Measurements from ENCODE around the gene GORASP1. TPM values are rescaled to one million over a fixed set of nuclear protein-coding genes. Genes with fewer than 3 reads are reported as not detected.

GORASP1 gene
- total RNA-seq, 6 experiments from 2014 or later, result 27.8 to 35.5 (median 33.1) TPM

DNA sequence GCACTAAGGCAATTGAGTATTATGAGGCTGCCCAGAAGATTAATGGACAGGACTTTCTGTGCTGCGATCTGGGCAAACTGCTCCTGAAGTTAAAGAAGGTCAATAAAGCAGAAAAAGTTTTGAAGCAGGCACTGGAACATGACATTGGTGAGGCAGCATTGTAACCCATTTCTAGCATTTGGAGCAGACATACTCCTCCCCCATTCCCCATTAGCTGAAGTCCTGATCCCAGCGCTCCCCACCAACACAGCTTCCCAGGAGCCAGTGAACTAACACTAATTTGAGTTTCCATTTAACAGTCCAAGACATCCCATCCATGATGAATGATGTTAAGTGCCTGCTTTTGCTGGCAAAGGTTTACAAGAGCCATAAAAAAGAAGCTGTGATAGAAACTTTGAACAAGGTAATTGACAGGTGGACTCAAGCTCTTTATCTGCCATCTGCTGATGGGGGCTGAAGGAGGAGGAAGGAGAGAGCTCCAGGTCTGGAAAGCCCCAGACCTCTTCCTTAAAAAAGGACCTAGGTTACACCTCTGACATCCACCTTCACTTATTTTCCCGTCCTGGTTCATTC, 23.4 kb upstream of the GORASP1 start:
- Histone ChIP-seq H3K9me3 (no peaks in the 10 kb centered on the region), H3K36me3 (no peaks in the 10 kb centered on the region), H3K4me3 (no peak overlapping the region), H3K27ac (no peak overlapping the region), H3K4me1 (peaks cover 0 to 4% (median 2%) of the 10 kb centered on the region in 4 donors), H3K27me3 (no peaks in the 10 kb centered on the region)
- DNase-seq (no peak), ATAC-seq (no peak)
- TF ChIP-seq, protein P1, sequence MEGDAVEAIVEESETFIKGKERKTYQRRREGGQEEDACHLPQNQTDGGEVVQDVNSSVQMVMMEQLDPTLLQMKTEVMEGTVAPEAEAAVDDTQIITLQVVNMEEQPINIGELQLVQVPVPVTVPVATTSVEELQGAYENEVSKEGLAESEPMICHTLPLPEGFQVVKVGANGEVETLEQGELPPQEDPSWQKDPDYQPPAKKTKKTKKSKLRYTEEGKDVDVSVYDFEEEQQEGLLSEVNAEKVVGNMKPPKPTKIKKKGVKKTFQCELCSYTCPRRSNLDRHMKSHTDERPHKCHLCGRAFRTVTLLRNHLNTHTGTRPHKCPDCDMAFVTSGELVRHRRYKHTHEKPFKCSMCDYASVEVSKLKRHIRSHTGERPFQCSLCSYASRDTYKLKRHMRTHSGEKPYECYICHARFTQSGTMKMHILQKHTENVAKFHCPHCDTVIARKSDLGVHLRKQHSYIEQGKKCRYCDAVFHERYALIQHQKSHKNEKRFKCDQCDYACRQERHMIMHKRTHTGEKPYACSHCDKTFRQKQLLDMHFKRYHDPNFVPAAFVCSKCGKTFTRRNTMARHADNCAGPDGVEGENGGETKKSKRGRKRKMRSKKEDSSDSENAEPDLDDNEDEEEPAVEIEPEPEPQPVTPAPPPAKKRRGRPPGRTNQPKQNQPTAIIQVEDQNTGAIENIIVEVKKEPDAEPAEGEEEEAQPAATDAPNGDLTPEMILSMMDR (IDR thresholded peaks at IDR 0.05), result no peak
- TF ChIP-seq POLR2A (IDR thresholded peaks at IDR 0.05), result no peak
- intact Hi-C loops (cut with DNase I), result no loop called here
- WGBS (ENCODE audit: insufficient coverage, low coverage, low lambda C conversion rate, missing lambda C conversion rate), result 81% methylated on average over 3 of the region's 3 CpGs

DNA sequence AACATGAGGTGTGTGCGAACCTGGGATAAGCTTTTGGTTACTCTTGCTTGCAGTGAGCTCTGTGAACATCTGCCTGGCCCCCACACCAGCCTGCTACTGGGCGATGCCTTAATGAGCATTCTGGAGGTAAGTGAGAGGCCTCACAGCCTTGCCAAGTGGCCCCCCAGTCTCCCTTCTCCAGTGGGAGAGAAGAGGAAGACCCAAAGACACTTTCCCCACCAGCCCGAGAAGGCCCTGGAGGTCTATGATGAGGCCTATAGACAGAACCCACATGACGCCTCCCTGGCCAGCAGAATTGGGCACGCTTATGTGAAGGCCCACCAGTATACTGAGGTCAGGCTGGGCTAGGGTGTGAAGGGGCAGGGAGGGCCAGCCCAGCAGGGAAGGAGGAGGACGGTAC, 22.6 kb upstream of the GORASP1 start:
- DNase-seq, result no peak
- H3K36me3 ChIP-seq, result no peaks in the 10 kb centered on the region
- ATAC-seq, result no peak
- WGBS (ENCODE audit: insufficient coverage, low coverage, low lambda C conversion rate, missing lambda C conversion rate), result 100% methylated on average over 2 of the region's 6 CpGs
- H3K9me3 ChIP-seq, result no peaks in the 10 kb centered on the region
- H3K27ac ChIP-seq, result no peak overlapping the region
- peaks cover 0 to 6% (median 2%) of the 10 kb centered on the region in 4 donors for H3K4me1 ChIP-seq
- TF ChIP-seq, protein P1 (IDR thresholded peaks at IDR 0.05), result no peak
- no peak for TF ChIP-seq POLR2A (IDR thresholded peaks at IDR 0.05)
- H3K27me3 ChIP-seq, result no peaks in the 10 kb centered on the region
- intact Hi-C loops (cut with DNase I), result no loop called here
- no peak overlapping the region for H3K4me3 ChIP-seq

DNA sequence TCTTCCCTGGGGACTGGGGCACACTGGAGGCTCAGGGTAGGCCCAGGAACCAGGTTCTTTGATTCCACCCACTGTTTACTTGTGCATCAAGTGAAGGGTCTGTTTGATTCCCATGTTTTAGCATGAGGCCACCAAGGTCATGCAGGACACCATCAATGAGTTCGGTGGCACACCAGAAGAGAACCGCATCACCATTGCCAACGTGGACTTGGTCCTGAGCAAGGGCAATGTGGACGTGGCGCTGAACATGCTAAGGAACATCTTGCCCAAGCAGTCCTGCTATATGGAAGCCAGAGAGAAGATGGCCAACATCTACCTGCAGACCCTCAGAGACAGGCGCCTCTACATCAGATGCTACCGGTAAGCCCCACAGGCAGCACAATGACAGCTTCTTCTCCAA, 21.5 kb upstream of the GORASP1 start:
- DNase-seq (no peak), ATAC-seq (no peak)
- intact Hi-C loops (cut with DNase I), result loop anchor here in 1 of 2 donors (10.0 kb wide), 1 partner anchor 156 kb away; the partner anchor contains the start of gene CX3CR1
- no peaks in the 10 kb centered on the region for H3K27me3 ChIP-seq
- H3K9me3 ChIP-seq, result no peaks in the 10 kb centered on the region
- H3K36me3 ChIP-seq, result no peaks in the 10 kb centered on the region
- peaks cover 0 to 6% (median 2%) of the 10 kb centered on the region in 4 donors for H3K4me1 ChIP-seq
- no peak for TF ChIP-seq POLR2A (IDR thresholded peaks at IDR 0.05)
- no peak overlapping the region for H3K27ac ChIP-seq
- no peak overlapping the region for H3K4me3 ChIP-seq
- 96% methylated on average over 5 of the region's 7 CpGs for WGBS (ENCODE audit: insufficient coverage, low coverage, low lambda C conversion rate, missing lambda C conversion rate)

DNA sequence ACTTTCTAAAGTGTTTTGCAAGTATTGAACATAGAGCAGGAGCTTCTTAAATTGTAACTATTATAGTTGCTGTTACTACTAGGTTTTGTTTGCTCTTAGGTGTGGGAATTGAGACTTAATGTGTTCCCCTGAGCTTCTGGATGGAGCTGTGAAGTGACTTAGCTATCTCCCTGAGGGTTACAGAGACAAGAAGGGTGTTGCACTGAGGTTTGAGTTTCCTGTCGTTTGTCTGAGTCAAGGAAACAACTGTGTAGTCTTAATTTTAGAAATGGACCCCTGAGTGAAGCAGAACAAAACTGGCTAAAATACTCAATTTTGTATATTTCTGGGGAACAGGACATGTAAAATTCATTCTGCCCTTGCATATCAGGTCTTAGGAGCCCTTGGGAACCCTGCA, 20.5 kb upstream of the GORASP1 start:
- WGBS (ENCODE audit: insufficient coverage, low coverage, low lambda C conversion rate, missing lambda C conversion rate), result 50% methylated on average over 1 of the region's 1 CpG
- H3K27me3 ChIP-seq, result no peaks in the 10 kb centered on the region
- H3K9me3 ChIP-seq, result no peaks in the 10 kb centered on the region
- H3K4me1 ChIP-seq, result peaks cover 0 to 6% (median 2%) of the 10 kb centered on the region in 4 donors
- intact Hi-C loops (cut with DNase I), result loop anchor here in 1 of 2 donors (10.0 kb wide), 1 partner anchor 157 kb away; the partner anchor contains the start of gene CX3CR1
- no peak overlapping the region for H3K27ac ChIP-seq
- H3K4me3 ChIP-seq, result no peak overlapping the region
- H3K36me3 ChIP-seq, result no peaks in the 10 kb centered on the region
- no peak for TF ChIP-seq POLR2A (IDR thresholded peaks at IDR 0.05)
- TF ChIP-seq, protein P1 (IDR thresholded peaks at IDR 0.05), result no peak
- ATAC-seq (no peak), DNase-seq (no peak)

- 77% methylated on average over 5 of the region's 7 CpGs for WGBS (ENCODE audit: insufficient coverage, low coverage, low lambda C conversion rate, missing lambda C conversion rate)
- ATAC-seq (no peak), DNase-seq (no peak)
- Histone ChIP-seq H3K36me3 (no peaks in the 10 kb centered on the region), H3K27me3 (no peaks in the 10 kb centered on the region), H3K4me3 (no peak overlapping the region), H3K4me1 (peaks cover 0 to 6% (median 2%) of the 10 kb centered on the region in 4 donors), H3K9me3 (no peaks in the 10 kb centered on the region), H3K27ac (no peak overlapping the region)
- TF ChIP-seq POLR2A (IDR thresholded peaks at IDR 0.05), result no peak
- TF ChIP-seq, protein P1 (IDR thresholded peaks at IDR 0.05), result no peak
- intact Hi-C loops (cut with DNase I), result loop anchor here in 1 of 2 donors (10.0 kb wide), 1 partner anchor 157 kb away; the partner anchor contains the start of gene CX3CR1
Measured at GRCh38 chr3:39127269-39127907, 20.0 kb upstream of the GORASP1 start.
